GM18519 (cell line): ENCODE data around the gene ARSD.
"Not testable (repeated sequence)": the region's sequence is repeated elsewhere in the genome, so short reads cannot be mapped to it uniquely, and the experiment has no call there.

Experiments used
- ATAC-seq: cut with Tn5 transposase; IDR thresholded peaks from one replicate; pipeline ENCODE4 v1.9.1; 2021; ENCODE audit warnings: mild to moderate bottlenecking, moderate library complexity; ENCODE audit not compliant: unreplicated experiment, low FRiP score

Gene ARSD

GRCh38 chrX:2928583-2929434, at the start of gene ARSD:
TSS of gene ARSD (minus strand) at chrX:2929339. CDS start at chrX:2929275, 64 bp downstream.
- peak; percentile 53 for ATAC-seq

- ATAC-seq: not testable (repeated sequence)
Measured at GRCh38 chrX:2978639-2979038, 49.5 kb upstream of the ARSD start.

- ATAC-seq: no peak
Measured at GRCh38 chrX:2974961-2975360, 45.8 kb upstream of the ARSD start.

- no peak for ATAC-seq
Measured at GRCh38 chrX:2972391-2972790, 43.3 kb upstream of the ARSD start.

GRCh38 chrX:2969021-2969420, 39.9 kb upstream of the ARSD start:
- ATAC-seq: no peak

GRCh38 chrX:2967998-2968909, 39.1 kb upstream of the ARSD start:
- ATAC-seq: no peak

- no peak for ATAC-seq
Measured at GRCh38 chrX:2967584-2967983, 38.4 kb upstream of the ARSD start.

GRCh38 chrX:2967012-2967411, 37.9 kb upstream of the ARSD start:
- no peak for ATAC-seq

- peak; percentile 61 for ATAC-seq
Measured at GRCh38 chrX:2965965-2966364, 36.8 kb upstream of the ARSD start.

- not testable (repeated sequence) for ATAC-seq
Measured at GRCh38 chrX:2963992-2964794, 35.1 kb upstream of the ARSD start.

- not testable (repeated sequence) for ATAC-seq
Measured at GRCh38 chrX:2963449-2963848, 34.3 kb upstream of the ARSD start.

GRCh38 chrX:2962381-2962780, 33.2 kb upstream of the ARSD start:
- no peak for ATAC-seq

- no peak for ATAC-seq
Measured at GRCh38 chrX:2960861-2961515, 31.8 kb upstream of the ARSD start.

GRCh38 chrX:2958199-2958598, 29.1 kb upstream of the ARSD start:
- ATAC-seq: no peak

- ATAC-seq: no peak
Measured at GRCh38 chrX:2955838-2956237, 26.7 kb upstream of the ARSD start.

- ATAC-seq: no peak
Measured at GRCh38 chrX:2955281-2955680, 26.1 kb upstream of the ARSD start.

- ATAC-seq: no peak
Measured at GRCh38 chrX:2954541-2954940, 25.4 kb upstream of the ARSD start.

GRCh38 chrX:2937942-2938341, 8.8 kb upstream of the ARSD start:
- not testable (repeated sequence) for ATAC-seq

GRCh38 chrX:2934715-2935710, 5.9 kb upstream of the ARSD start:
- no peak for ATAC-seq
